Measurements from ENCODE around the gene MKI67. TPM values are rescaled to one million over a fixed set of nuclear protein-coding genes. Genes with fewer than 3 reads are reported as not detected.

Gene MKI67
- total RNA-seq, 1 experiment from 2014 or later, result 13.8 TPM

- no peak for DNase-seq (ENCODE audit: low spot score)
- in situ Hi-C loops (cut with HindIII; ENCODE audit: low sequenced_read_pairs), result no loop called here
These were observed 66.8 kb downstream of the MKI67 start for GRCh38 chr10:128059266-128059981.

GRCh38 chr10:128058750-128059134, 67.5 kb downstream of the MKI67 start:
- in situ Hi-C loops (cut with HindIII; ENCODE audit: low sequenced_read_pairs), result no loop called here
- DNase-seq (ENCODE audit: low spot score), result no peak

- in situ Hi-C loops (cut with HindIII; ENCODE audit: low sequenced_read_pairs), result no loop called here
- DNase-seq (ENCODE audit: low spot score), result no peak
These were observed 68.0 kb downstream of the MKI67 start for GRCh38 chr10:128058106-128058749.

- in situ Hi-C loops (cut with HindIII; ENCODE audit: low sequenced_read_pairs), result no loop called here
- DNase-seq (ENCODE audit: low spot score), result no peak
These were observed 69.7 kb downstream of the MKI67 start for GRCh38 chr10:128056303-128057050.

- in situ Hi-C loops (cut with HindIII; ENCODE audit: low sequenced_read_pairs), result no loop called here
- no peak for DNase-seq (ENCODE audit: low spot score)
These were observed 71.0 kb downstream of the MKI67 start for GRCh38 chr10:128055061-128055868.

GRCh38 chr10:128054163-128054970, 71.9 kb downstream of the MKI67 start:
- no peak for DNase-seq (ENCODE audit: low spot score)
- in situ Hi-C loops (cut with HindIII; ENCODE audit: low sequenced_read_pairs), result no loop called here

GRCh38 chr10:128053356-128053755, 72.9 kb downstream of the MKI67 start:
- no peak for DNase-seq (ENCODE audit: low spot score)
- in situ Hi-C loops (cut with HindIII; ENCODE audit: low sequenced_read_pairs), result no loop called here

GRCh38 chr10:128052696-128053095, 73.5 kb downstream of the MKI67 start:
- in situ Hi-C loops (cut with HindIII; ENCODE audit: low sequenced_read_pairs), result no loop called here
- DNase-seq (ENCODE audit: low spot score), result no peak

GRCh38 chr10:128051548-128051947, 74.7 kb downstream of the MKI67 start:
- no peak for DNase-seq (ENCODE audit: low spot score)
- in situ Hi-C loops (cut with HindIII; ENCODE audit: low sequenced_read_pairs), result no loop called here

GRCh38 chr10:128050936-128051335, 75.3 kb downstream of the MKI67 start:
- DNase-seq (ENCODE audit: low spot score), result no peak
- in situ Hi-C loops (cut with HindIII; ENCODE audit: low sequenced_read_pairs), result no loop called here

GRCh38 chr10:128050121-128050516, 76.1 kb downstream of the MKI67 start:
- no peak for DNase-seq (ENCODE audit: low spot score)
- in situ Hi-C loops (cut with HindIII; ENCODE audit: low sequenced_read_pairs), result no loop called here

- no peak for DNase-seq (ENCODE audit: low spot score)
- in situ Hi-C loops (cut with HindIII; ENCODE audit: low sequenced_read_pairs), result no loop called here
These were observed 76.8 kb downstream of the MKI67 start for GRCh38 chr10:128049226-128050120.

- no peak for DNase-seq (ENCODE audit: low spot score)
- in situ Hi-C loops (cut with HindIII; ENCODE audit: low sequenced_read_pairs), result no loop called here
These were observed 77.4 kb downstream of the MKI67 start for GRCh38 chr10:128048819-128049210.

GRCh38 chr10:128047991-128048818, 78.0 kb downstream of the MKI67 start:
- no peak for DNase-seq (ENCODE audit: low spot score)
- in situ Hi-C loops (cut with HindIII; ENCODE audit: low sequenced_read_pairs), result no loop called here

GRCh38 chr10:128047351-128047750, 78.9 kb downstream of the MKI67 start:
- in situ Hi-C loops (cut with HindIII; ENCODE audit: low sequenced_read_pairs), result no loop called here
- DNase-seq (ENCODE audit: low spot score), result no peak

GRCh38 chr10:128046953-128047290, 79.3 kb downstream of the MKI67 start:
- in situ Hi-C loops (cut with HindIII; ENCODE audit: low sequenced_read_pairs), result no loop called here
- DNase-seq (ENCODE audit: low spot score), result no peak

Data from G401 (cell line).